Esophagus muscularis mucosa (tissue), 4 donors: Measurements from ENCODE around the gene CLCNKA. TPM values are rescaled to one million over a fixed set of nuclear protein-coding genes. Genes with fewer than 3 reads are reported as not detected.
"Not testable (repeated sequence)": the region's sequence is repeated elsewhere in the genome, so short reads cannot be mapped to it uniquely, and the experiment has no call there.

Experiments
- DNase-seq: peaks from one replicate; pipeline ENCODE4 v3.0.0-alpha.2; 2017; ENCODE audit errors: extremely low spot score
- H3K27ac ChIP-seq, 4 donors: fragments of 200-600 bp; sonication (generic); replicated peaks in 1 of 4; 1 replicate in 3 of 4; 2 replicates in 1 of 4; pipeline ENCODE4 v1.5.1; 2016 to 2019; ENCODE audit warnings: mild to moderate bottlenecking in 1 of 4
- H3K27me3 ChIP-seq, 4 donors: fragments of 200-600 bp; sonication (generic); one replicate each; pipeline versions ENCODE4 v1.5.1 to v1.6.0; 2016 to 2019
- H3K36me3 ChIP-seq, 4 donors: fragments of 200-600 bp; sonication (generic); one replicate each; pipeline ENCODE4 v1.5.1; 2016 to 2019
- H3K4me1 ChIP-seq, 4 donors: fragments of 200-600 bp; sonication (generic); one replicate each; pipeline ENCODE4 v1.5.1; 2016 to 2019
- H3K4me3 ChIP-seq, 4 donors: fragments of 200-600 bp; sonication (generic); 1 replicate in 2 of 4; 2 replicates in 2 of 4; pipeline ENCODE4 v1.5.1; 2016 to 2019; ENCODE audit warnings: mild to moderate bottlenecking in 4 of 4, moderate library complexity in 1 of 4
- H3K9me3 ChIP-seq, 4 donors: fragments of 200-600 bp; sonication (generic); 1 replicate in 3 of 4; 2 replicates in 1 of 4; pipeline ENCODE4 v1.5.1; 2016 to 2019
- EP300 ChIP-seq: sonication (generic); formaldehyde crosslinking; IDR thresholded peaks from one replicate; pipeline ENCODE4 v1.6.1; 2017; ENCODE audit warnings: antibody characterized with exemption
- POLR2A ChIP-seq: fragments of 450-650 bp; IDR thresholded peaks from one replicate; pipeline ENCODE4 v1.6.1; 2017; ENCODE audit warnings: antibody characterized with exemption, moderate library complexity, mild to moderate bottlenecking, low read depth
- POLR2AphosphoS5 ChIP-seq, 2 donors: sonication (generic); formaldehyde crosslinking; IDR thresholded peaks; one replicate each; pipeline ENCODE4 v1.6.1; 2017; ENCODE audit warnings: antibody characterized with exemption in 2 of 2
- WGBS: methylation state at CpG from one replicate; pipeline ENCODE4 v1.1.5; 2018; 5-methylcytosine and 5-hydroxymethylcytosine counted together
- intact Hi-C: fragments of 100-400 bp; cut with DNase I; formaldehyde crosslinking; loops from one replicate; pipeline ENCODE4 v1.15.1; 2023
- total RNA-seq, 4 donors: library from RNA; depleted of rRNA; stranded (reverse); fragments of >200 nt; gene quantifications; one replicate each; pipeline versions ENCODE4 v1.1.0 to v1.2.1, GENCODE V29; 2016
- TF ChIP-seq, protein P1 (sequence below), 3 experiments: fragments of 200-600 bp in 2 of 3; fragments of 450-650 bp in 1 of 3; sonication (generic) in 2 of 3; IDR thresholded peaks; one replicate each; pipeline ENCODE4 v1.5.1; 2017 to 2019; ENCODE audit warnings: antibody characterized with exemption in 3 of 3, mild to moderate bottlenecking in 2 of 3, moderate library complexity in 1 of 3

Gene CLCNKA
- total RNA-seq, 4 donors from 2014 or later = 0.17 to 0.42 (median 0.33) TPM; not detected in 1

DNA sequence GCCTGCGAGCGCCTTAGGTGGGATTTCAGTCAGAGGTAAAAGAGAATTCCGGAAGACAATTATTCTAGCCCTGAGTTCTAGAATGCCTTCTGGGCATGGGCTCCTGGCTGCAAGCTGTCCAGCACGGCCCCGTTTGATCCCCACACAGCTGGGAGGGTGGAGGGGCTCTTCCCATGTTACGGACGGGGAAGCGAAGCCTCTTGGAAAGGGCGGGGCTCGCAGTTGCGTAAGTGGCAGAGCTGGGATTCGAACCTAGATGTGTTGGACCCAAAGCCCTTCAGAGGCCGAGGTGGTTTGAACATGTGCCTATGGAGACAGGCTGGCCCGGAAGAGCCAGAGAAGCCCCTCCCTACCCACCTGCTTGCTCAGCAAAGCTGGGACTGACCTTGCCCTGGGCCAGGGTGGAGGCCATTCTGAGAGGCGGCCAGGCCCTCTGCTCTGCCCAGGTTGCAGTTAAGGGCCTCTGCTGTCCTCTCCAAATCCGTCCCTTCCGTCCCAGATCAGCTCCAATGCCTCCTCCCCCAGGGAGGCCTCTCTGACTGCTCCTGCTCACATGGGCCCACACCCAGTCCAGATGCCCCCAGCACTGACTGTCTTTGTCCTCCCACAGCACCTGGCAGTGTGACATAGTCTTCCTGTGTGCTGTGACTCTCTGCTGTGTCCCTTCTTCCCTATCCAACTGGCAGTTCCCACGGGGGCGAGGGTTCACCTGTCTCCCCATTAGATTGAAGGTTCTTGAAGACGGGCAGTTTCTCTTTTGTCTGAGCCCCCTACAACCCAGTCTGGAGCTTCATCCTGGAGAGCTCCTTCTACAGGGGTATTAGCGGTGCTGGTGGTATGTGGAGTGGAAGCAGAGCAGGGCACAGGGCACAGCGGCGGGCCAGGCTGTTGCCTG is 2.8 kb upstream of the CLCNKA start:
- 47% methylated on average over 9 of the region's 23 CpGs for WGBS
- no peak for DNase-seq
- Histone ChIP-seq H3K36me3 (peaks cover 0 to 24% (median 0%) of the 10 kb centered on the region in 4 donors), H3K4me1 (peaks cover 32 to 85% (median 77%) of the 10 kb centered on the region in 4 donors), H3K27me3 (no peaks in the 10 kb centered on the region), H3K9me3 (no peaks in the 10 kb centered on the region), H3K4me3 (peak overlapping the region in 3 of 4 donors; percentile 65 to 72 (median 66)), H3K27ac (peak overlapping the region; percentile 92 to 99 (median 98))
- TF ChIP-seq EP300 (no peak), POLR2AphosphoS5 (IDR thresholded peaks at IDR 0.05) (peak; percentile 19 to 45)
- intact Hi-C loops = no loop called here

DNA sequence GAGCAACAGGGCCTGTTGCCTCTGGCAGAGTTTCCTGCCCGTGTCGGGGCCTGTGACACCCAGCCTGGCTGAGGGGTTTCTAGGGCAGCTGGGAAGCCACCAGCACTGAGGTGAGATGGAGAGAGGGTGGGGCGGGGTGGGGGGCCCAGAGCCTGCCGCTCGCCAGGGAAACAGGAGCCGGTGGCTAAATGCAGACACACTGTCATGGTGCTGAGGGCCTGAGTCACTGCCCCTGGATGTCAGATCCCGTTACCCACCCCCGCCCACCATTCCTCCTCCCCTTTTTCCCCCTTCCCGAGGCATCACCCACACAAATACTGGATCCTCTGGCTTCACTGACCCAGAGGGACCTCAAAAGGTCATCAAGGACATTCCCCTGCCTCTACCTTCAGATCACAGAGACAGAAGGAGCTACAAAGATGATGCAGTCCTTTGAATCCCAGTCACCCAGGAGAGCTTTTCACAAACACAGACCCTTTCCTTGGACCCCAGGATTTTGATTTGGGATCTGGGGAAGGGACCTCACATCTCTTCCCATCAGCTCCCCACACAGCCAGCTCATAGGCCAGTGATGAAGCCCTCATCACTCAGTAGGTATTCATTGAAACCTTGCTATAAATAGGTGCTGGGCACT is 2.1 kb upstream of the CLCNKA start:
- no peak for DNase-seq
- Histone ChIP-seq H3K9me3 (no peaks in the 10 kb centered on the region), H3K27me3 (no peaks in the 10 kb centered on the region), H3K27ac (peak overlapping the region; percentile 92 to 99 (median 98)), H3K36me3 (peaks cover 0 to 24% (median 0%) of the 10 kb centered on the region in 4 donors), H3K4me1 (peaks cover 26 to 77% (median 70%) of the 10 kb centered on the region in 4 donors), H3K4me3 (no peak overlapping the region)
- TF ChIP-seq EP300 (no peak), POLR2AphosphoS5 (IDR thresholded peaks at IDR 0.05) (no peak), POLR2A (no peak)
- TF ChIP-seq, protein P1, sequence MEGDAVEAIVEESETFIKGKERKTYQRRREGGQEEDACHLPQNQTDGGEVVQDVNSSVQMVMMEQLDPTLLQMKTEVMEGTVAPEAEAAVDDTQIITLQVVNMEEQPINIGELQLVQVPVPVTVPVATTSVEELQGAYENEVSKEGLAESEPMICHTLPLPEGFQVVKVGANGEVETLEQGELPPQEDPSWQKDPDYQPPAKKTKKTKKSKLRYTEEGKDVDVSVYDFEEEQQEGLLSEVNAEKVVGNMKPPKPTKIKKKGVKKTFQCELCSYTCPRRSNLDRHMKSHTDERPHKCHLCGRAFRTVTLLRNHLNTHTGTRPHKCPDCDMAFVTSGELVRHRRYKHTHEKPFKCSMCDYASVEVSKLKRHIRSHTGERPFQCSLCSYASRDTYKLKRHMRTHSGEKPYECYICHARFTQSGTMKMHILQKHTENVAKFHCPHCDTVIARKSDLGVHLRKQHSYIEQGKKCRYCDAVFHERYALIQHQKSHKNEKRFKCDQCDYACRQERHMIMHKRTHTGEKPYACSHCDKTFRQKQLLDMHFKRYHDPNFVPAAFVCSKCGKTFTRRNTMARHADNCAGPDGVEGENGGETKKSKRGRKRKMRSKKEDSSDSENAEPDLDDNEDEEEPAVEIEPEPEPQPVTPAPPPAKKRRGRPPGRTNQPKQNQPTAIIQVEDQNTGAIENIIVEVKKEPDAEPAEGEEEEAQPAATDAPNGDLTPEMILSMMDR (IDR thresholded peaks at IDR 0.05) = no peak
- WGBS = 44% methylated on average over 6 of the region's 9 CpGs
- intact Hi-C loops = no loop called here

GRCh38 chr1:16020325-16020724 is 1.5 kb upstream of the CLCNKA start:
- no peak for DNase-seq
- no peak for TF ChIP-seq EP300
- TF ChIP-seq POLR2AphosphoS5 (IDR thresholded peaks at IDR 0.05) = no peak
- TF ChIP-seq, protein P1 (IDR thresholded peaks at IDR 0.05) = no peak
- TF ChIP-seq POLR2A = no peak
- H3K36me3 ChIP-seq = peaks cover 0 to 20% (median 0%) of the 10 kb centered on the region in 4 donors
- WGBS = 69% methylated on average over 4 of the region's 6 CpGs
- H3K4me3 ChIP-seq = no peak overlapping the region
- H3K27me3 ChIP-seq = no peaks in the 10 kb centered on the region
- H3K27ac ChIP-seq = peak overlapping the region; percentile 92 to 99 (median 98)
- intact Hi-C loops = no loop called here
- peaks cover 22 to 72% (median 64%) of the 10 kb centered on the region in 4 donors for H3K4me1 ChIP-seq
- H3K9me3 ChIP-seq = no peaks in the 10 kb centered on the region

- DNase-seq, H3K9me3 ChIP-seq, H3K27me3 ChIP-seq, intact Hi-C loops, H3K4me3 ChIP-seq: not testable (repeated sequence)
- Histone ChIP-seq H3K27ac (peak overlapping the region; percentile 92 to 99 (median 98)), H3K4me1 (peaks cover 22 to 66% (median 59%) of the 10 kb centered on the region in 4 donors), H3K36me3 (peaks cover 0 to 15% (median 0%) of the 10 kb centered on the region in 4 donors)
- WGBS = 86% methylated on average over 7 of the region's 9 CpGs
Observed at GRCh38 chr1:16020878-16021277, 958 bp upstream of the CLCNKA start.

- Histone ChIP-seq H3K27me3 (no peaks in the 10 kb centered on the region), H3K4me3 (no peak overlapping the region), H3K4me1 (peaks cover 30 to 64% (median 59%) of the 10 kb centered on the region in 4 donors), H3K9me3 (no peaks in the 10 kb centered on the region), H3K36me3 (peaks cover 0 to 3% (median 0%) of the 10 kb centered on the region in 4 donors), H3K27ac (peak overlapping the region; percentile 92 to 99 (median 98))
- DNase-seq = no peak
- TF ChIP-seq POLR2AphosphoS5 (IDR thresholded peaks at IDR 0.05) (no peak), EP300 (no peak), POLR2A (no peak)
- TF ChIP-seq, protein P1 (IDR thresholded peaks at IDR 0.05) = no peak
- WGBS = 78% methylated on average over 8 of the region's 11 CpGs
- intact Hi-C loops = no loop called here
Observed at GRCh38 chr1:16022393-16022792, 557 bp downstream of the CLCNKA start.
